ENCODE results near the gene NPIPB8.

DNA sequence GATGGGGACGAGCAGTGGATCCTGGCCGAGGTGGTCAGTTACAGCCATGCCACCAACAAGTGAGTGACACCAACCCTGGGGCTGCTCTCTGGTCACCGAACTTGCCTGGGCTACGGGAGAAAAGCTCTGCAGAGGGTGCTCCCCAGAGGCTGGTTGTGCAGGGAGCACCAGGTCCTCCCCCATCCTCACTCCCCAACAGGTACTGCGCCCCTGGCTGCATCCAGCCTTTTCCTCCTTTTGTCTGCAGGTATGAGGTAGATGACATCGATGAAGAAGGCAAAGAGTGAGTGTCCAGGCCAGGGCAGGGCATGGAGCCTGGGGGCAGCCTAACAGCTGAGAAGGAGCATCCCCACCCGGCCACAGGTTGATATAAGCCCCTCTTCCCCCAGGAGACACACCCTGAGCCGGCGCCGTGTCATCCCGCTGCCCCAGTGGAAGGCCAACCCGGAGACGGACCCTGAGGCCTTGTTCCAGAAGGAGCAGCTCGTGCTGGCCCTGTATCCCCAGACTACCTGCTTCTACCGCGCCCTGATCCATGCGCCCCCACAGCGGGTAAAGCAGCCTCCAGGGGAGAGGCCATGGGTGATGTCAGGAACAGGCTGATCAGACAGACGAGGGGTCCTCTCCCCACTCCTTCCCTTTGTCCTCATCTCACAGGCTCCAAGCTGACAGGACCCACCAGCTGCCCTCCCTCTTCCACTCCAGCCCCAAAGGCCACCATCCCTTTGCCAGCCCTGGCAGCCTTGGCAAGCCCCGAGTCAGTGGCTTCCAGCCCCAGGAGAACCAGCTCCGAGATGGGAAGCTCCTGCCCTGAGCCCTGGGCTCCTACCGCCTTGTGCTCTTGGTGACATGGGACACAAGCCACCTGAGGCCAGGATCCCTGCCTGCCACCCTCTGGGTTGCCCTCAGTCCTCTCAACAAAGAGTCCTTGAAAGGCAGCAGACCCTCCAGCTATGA is 47.2 kb upstream of the NPIPB8 start:
- TF ChIP-seq POLR2A (IDR thresholded peaks at IDR 0.05): no peak
- TF ChIP-seq, protein P1, sequence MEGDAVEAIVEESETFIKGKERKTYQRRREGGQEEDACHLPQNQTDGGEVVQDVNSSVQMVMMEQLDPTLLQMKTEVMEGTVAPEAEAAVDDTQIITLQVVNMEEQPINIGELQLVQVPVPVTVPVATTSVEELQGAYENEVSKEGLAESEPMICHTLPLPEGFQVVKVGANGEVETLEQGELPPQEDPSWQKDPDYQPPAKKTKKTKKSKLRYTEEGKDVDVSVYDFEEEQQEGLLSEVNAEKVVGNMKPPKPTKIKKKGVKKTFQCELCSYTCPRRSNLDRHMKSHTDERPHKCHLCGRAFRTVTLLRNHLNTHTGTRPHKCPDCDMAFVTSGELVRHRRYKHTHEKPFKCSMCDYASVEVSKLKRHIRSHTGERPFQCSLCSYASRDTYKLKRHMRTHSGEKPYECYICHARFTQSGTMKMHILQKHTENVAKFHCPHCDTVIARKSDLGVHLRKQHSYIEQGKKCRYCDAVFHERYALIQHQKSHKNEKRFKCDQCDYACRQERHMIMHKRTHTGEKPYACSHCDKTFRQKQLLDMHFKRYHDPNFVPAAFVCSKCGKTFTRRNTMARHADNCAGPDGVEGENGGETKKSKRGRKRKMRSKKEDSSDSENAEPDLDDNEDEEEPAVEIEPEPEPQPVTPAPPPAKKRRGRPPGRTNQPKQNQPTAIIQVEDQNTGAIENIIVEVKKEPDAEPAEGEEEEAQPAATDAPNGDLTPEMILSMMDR (IDR thresholded peaks at IDR 0.05): no peak
